Subcutaneous abdominal adipose tissue (tissue), 5 donors: ENCODE measurements around the gene HTR6.

Experiments
- H3K27ac ChIP-seq: one replicate; pipeline ENCODE4 v1.7.0; 2013; ENCODE audit warnings: low read depth, mild to moderate bottlenecking, inconsistent platforms, low read length, moderate library complexity
- H3K27me3 ChIP-seq, 5 donors: one replicate each; pipeline ENCODE4 v1.7.0; 2013; ENCODE audit warnings: low read length in 5 of 5, inconsistent platforms in 1 of 5; ENCODE audit not compliant: control insufficient read depth in 5 of 5, insufficient read depth in 4 of 5
- H3K36me3 ChIP-seq, 5 donors: one replicate each; pipeline ENCODE4 v1.7.0; 2013; ENCODE audit warnings: low read length in 5 of 5; ENCODE audit not compliant: control insufficient read depth in 5 of 5, insufficient read depth in 5 of 5
- H3K4me1 ChIP-seq, 5 donors: one replicate each; pipeline ENCODE4 v1.7.0; 2013; ENCODE audit warnings: low read length in 5 of 5, mild to moderate bottlenecking in 3 of 5, moderate library complexity in 1 of 5; ENCODE audit not compliant: control insufficient read depth in 5 of 5, insufficient read depth in 5 of 5
- H3K4me3 ChIP-seq, 5 donors: one replicate each; pipeline ENCODE4 v1.7.0; 2013; ENCODE audit warnings: low read length in 5 of 5, low read depth in 1 of 5
- H3K9ac ChIP-seq, 5 donors: one replicate each; pipeline ENCODE4 v1.7.0; 2013; ENCODE audit warnings: low read length in 5 of 5, mild to moderate bottlenecking in 4 of 5, moderate library complexity in 3 of 5
- H3K9me3 ChIP-seq, 5 donors: one replicate each; pipeline ENCODE4 v1.7.0; 2013; ENCODE audit warnings: low read length in 5 of 5; ENCODE audit not compliant: control insufficient read depth in 5 of 5
- donor health status: healthy.
- donor health status: healthy.
- donor health status: healthy.
- donor health status: healthy.
- donor health status: healthy.

HTR6 gene

DNA sequence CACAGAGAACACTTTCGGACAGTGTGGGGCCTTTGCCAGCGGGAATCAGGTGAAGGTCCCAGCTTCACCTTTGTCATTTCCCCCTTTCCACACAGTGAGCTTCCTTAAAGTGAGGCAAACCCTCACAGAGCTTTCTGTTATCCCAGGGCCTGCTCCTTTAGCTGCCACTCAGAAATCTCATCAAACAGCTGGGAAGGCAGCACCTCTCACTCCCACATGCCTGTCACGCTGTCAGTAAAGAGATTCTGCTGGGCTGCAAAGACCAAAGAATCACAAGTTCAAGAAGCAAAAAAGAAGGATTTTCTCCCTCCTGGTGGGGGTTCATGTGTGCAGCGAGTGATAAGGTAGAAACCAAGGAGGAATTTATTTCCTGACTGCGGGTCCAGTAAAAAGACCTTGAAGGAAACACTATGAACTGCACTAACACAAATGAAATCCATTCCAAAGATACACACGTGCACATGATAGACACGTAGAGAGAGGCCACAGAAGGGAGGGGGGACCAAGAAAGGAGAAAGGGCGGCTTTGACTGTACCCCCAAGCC lies 44.0 kb downstream of the HTR6 start:
- Histone ChIP-seq H3K4me1 (peaks cover 0 to 7% (median 6%) of the 10 kb centered on the region in 5 donors), H3K27me3 (no peaks in the 10 kb centered on the region), H3K27ac (no peak overlapping the region), H3K9ac (no peak overlapping the region), H3K9me3 (no peaks in the 10 kb centered on the region), H3K36me3 (peaks cover 5 to 22% (median 10%) of the 10 kb centered on the region in 5 donors), H3K4me3 (no peak overlapping the region)

DNA sequence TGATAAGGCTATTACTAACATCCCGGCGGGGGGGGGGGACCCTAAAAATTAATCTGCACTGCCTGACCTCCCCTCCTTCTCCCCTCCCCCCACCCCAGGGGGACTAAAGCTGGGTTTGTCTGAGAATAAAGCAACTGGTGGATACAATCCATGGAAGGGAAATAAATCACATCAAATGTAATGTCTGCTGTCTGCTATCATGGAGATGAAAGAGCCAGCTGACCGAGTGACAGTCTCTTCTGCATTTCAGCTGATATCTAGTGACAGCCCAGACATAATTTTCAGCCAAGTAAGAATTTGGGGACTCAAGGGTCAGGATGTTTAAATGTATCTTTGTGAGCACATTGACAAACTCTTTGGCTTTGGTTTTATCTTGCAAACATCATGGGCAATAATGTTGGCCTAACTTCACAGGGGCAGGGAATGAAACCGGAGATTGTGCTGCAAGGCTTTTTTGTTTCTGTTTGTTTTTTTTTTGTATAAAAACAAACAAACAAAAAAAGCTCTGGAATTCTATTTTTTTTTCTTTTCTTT lies 44.7 kb downstream of the HTR6 start:
- H3K9ac ChIP-seq = no peak overlapping the region
- H3K4me3 ChIP-seq = no peak overlapping the region
- H3K9me3 ChIP-seq = no peaks in the 10 kb centered on the region
- H3K4me1 ChIP-seq = peaks cover 0 to 5% (median 4%) of the 10 kb centered on the region in 5 donors
- H3K36me3 ChIP-seq = peaks cover 5 to 22% (median 10%) of the 10 kb centered on the region in 5 donors
- no peak overlapping the region for H3K27ac ChIP-seq
- no peaks in the 10 kb centered on the region for H3K27me3 ChIP-seq

DNA sequence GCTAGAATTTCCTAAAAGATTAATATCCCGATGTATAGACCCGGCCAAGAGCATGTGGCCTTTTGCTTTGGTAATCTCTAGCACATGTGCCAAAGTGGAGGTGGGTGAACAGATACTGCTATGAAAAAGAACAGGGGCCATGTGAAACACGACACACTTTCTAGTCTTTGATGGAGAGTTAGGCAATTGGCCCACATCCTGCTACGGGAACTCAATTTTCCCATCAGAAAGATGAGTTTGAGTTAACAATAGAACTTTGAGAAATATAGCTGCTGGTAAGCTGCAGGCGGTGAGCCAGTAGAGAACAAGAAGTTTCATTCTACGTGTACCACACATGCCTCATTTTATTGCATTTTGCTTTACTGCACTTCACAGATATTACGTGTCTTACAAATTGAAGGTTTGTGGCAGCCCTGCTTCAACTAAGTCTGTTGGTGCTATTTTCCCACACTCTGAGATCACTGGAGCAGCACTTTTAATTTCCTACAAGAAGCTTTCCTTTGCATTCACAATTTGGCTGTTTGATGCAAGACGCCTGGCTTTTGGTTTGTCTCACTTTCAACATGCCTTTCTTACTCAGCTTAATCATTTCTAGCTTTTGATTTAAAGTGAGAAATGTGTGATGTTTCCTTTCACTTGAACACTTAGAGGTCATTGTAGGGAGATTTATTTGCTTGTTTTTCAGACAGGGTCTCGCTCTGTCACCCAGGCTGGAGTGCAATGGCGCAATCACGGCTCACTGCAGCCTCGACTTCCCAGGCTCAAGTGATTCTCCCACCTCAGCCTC lies 46.3 kb downstream of the HTR6 start:
- peaks cover 5 to 22% (median 10%) of the 10 kb centered on the region in 5 donors for H3K36me3 ChIP-seq
- H3K4me3 ChIP-seq = no peak overlapping the region
- peaks cover 0 to 5% (median 0%) of the 10 kb centered on the region in 5 donors for H3K4me1 ChIP-seq
- no peak overlapping the region for H3K9ac ChIP-seq
- no peaks in the 10 kb centered on the region for H3K9me3 ChIP-seq
- H3K27me3 ChIP-seq = no peaks in the 10 kb centered on the region
- no peak overlapping the region for H3K27ac ChIP-seq

DNA sequence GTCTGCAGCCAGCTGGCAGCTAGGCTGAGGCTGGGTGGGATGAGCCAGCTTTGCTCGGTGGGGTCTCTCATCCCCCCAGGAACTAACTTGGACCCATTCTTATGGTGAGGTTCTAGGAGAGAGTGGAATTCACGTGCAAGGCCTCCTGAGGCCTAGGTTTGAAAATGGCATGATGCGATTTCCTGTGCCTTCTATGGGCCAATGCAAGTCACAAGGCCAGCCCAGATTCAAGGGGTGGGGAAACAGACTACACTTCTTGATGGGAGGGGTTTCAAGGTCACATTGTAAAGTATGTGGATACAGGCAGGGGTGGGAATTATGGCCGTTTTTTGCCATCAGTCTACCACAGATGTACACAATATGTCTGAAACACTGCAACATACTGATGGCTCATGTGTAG lies 48.3 kb downstream of the HTR6 start:
- Histone ChIP-seq H3K4me1 (peaks cover 0 to 5% (median 0%) of the 10 kb centered on the region in 5 donors), H3K9me3 (no peaks in the 10 kb centered on the region), H3K27me3 (no peaks in the 10 kb centered on the region), H3K9ac (no peak overlapping the region), H3K36me3 (peaks cover 5 to 11% (median 10%) of the 10 kb centered on the region in 5 donors), H3K4me3 (no peak overlapping the region), H3K27ac (no peak overlapping the region)

DNA sequence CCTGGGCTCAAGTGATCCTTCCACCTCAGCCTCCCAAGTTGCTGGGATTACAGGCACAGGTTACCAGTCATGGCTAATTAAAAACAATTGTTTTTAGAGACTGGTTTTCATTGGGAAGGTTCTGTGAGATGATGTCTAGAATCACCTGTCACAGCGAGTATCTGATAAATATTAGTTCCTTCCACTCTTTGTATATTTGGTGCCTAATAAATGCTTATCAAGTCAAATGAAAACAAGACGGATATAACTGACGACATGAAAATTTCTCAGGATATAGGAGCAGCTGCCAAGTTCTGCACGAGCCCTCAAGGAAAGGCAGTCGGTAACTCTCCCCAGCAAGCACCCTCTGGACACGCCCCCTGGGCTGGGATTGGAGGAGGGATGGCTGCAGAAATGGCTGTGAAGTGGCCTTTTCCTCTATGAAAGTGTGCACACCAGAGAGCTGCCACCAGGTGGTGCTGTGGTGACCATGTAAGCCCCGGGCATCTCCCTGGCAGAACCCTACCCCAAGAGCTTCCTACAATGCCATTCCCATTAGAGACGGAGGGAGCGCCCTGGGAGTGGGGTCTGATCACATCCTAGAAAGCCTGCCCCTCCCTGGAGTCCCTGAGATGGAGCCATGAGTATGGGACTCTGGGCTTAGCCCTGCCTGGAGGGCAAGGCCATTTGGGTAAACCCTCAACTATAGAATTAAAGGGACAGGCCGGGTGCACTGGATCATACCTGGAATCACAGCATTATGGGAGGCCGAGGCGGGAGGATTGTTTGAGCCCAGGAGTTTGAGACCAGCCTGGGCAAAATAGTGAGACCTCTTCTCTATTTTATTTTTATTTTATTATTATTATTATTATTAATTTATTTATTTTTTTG lies 50.9 kb downstream of the HTR6 start:
- H3K4me3 ChIP-seq = no peak overlapping the region
- H3K27me3 ChIP-seq = no peaks in the 10 kb centered on the region
- no peak overlapping the region for H3K9ac ChIP-seq
- H3K36me3 ChIP-seq = peaks cover 5 to 13% (median 9%) of the 10 kb centered on the region in 5 donors
- H3K27ac ChIP-seq = no peak overlapping the region
- no peaks in the 10 kb centered on the region for H3K9me3 ChIP-seq
- H3K4me1 ChIP-seq = peaks cover 0 to 5% (median 0%) of the 10 kb centered on the region in 5 donors

DNA sequence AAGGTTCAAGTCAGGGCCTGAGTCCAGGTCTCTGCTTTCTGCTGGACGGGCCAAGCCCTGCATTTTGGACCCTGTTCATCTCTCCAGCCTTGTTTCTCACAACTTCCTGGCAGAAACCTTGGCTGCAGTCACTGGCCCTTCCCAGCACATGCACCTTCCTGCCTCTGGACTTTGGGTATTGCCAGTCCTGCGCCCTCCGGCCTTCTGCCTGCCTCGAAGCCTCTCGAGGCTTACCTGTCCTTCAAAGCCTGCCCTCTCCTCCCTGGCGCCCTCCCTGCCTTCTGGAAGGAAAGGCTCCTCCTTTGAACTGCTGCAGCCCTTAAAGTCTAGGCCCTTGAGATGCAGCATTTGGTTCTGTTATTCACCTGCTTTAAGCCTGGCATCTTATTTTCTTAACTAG lies 52.8 kb downstream of the HTR6 start:
- Histone ChIP-seq H3K9me3 (no peaks in the 10 kb centered on the region), H3K4me1 (peaks cover 0 to 5% (median 0%) of the 10 kb centered on the region in 5 donors), H3K36me3 (peaks cover 0 to 24% (median 14%) of the 10 kb centered on the region in 5 donors), H3K27ac (no peak overlapping the region), H3K4me3 (no peak overlapping the region), H3K9ac (no peak overlapping the region), H3K27me3 (no peaks in the 10 kb centered on the region)

DNA sequence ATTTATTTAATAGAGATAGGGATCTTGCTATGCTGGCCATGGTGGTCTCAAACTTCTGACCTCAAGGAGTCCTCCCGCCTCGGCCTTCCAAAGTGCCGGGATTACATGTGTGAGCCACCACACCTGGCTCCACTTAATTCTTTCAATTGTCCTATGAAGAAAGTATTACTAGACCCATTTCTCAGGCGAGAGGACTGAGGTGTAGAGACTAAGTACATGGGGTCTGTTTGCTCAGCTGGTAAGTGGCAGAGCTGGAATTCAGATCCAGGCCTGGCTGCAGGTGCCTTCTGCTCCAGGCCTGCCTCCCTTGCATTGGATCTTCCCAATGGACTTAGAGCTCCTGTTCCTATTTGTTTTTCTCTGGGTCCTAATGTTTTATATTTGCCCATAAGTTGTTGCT lies 55.5 kb downstream of the HTR6 start:
- Histone ChIP-seq H3K9ac (no peak overlapping the region), H3K36me3 (peaks cover 0 to 45% (median 23%) of the 10 kb centered on the region in 5 donors), H3K27ac (no peak overlapping the region), H3K27me3 (no peaks in the 10 kb centered on the region), H3K4me1 (peaks cover 0 to 8% (median 3%) of the 10 kb centered on the region in 5 donors), H3K9me3 (no peaks in the 10 kb centered on the region), H3K4me3 (no peak overlapping the region)

DNA sequence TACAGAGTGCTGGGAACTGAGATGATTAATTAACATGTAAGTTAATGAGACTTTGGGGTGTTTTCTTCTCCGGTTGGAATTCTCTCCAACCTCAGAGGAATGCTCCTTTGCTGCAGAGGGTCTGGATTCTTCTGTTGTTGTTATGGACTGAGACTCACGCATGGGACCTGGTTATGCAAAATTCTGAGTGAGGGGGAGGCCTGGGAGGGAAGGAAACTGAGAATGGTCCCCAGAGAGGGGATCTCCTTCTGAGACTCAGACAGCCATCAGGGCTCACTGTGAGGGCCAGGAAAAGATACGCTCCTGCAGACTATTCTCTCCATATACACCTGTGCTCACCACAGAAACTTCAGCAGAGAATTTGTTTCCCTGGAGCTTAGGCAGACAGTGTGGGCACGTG lies 56.3 kb downstream of the HTR6 start:
- no peak overlapping the region for H3K27ac ChIP-seq
- no peaks in the 10 kb centered on the region for H3K9me3 ChIP-seq
- H3K27me3 ChIP-seq = no peaks in the 10 kb centered on the region
- peaks cover 0 to 53% (median 27%) of the 10 kb centered on the region in 5 donors for H3K36me3 ChIP-seq
- H3K4me3 ChIP-seq = no peak overlapping the region
- H3K4me1 ChIP-seq = peaks cover 0 to 12% (median 11%) of the 10 kb centered on the region in 5 donors
- H3K9ac ChIP-seq = no peak overlapping the region

DNA sequence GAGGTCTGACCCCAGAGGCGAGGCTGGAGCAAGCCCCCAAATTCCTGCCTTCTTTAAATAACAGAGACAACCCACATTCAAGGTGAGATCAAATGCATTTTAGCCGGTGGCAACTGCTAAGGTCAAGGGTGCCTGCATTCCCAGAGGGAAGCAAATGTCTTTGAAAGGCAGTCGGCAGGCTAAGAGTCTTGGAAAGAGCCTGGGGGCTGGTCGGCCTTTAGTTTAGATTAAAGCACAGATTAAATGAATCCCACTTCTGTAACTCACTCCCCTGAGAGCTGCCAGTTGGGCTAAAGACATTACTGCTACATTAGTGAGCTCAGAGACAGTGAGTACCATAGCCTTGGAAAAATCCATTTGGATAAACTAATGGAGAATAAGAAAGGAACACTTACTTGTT lies 59.2 kb downstream of the HTR6 start:
- Histone ChIP-seq H3K9me3 (no peaks in the 10 kb centered on the region), H3K27ac (no peak overlapping the region), H3K36me3 (peaks cover 0 to 71% (median 40%) of the 10 kb centered on the region in 5 donors), H3K27me3 (no peaks in the 10 kb centered on the region), H3K9ac (no peak overlapping the region), H3K4me1 (peaks cover 0 to 25% (median 23%) of the 10 kb centered on the region in 5 donors), H3K4me3 (no peak overlapping the region)
